Astrocyte (in vitro differentiated cells and primary cell): ENCODE data around the gene CDRT4.

Experiments used
- CTCF ChIP-seq: IDR thresholded peaks from 2 replicates; pipeline ENCODE4 v1.5.1; 2011; ENCODE audit warnings: low read depth, mild to moderate bottlenecking, inconsistent platforms, low read length, moderate library complexity; ENCODE audit not compliant: insufficient read depth
- EZH2 ChIP-seq: IDR thresholded peaks from 2 replicates; pipeline ENCODE4 v1.6.1; 2012; ENCODE audit warnings: mild to moderate bottlenecking, low read length, inconsistent platforms; ENCODE audit not compliant: insufficient read depth

DNA sequence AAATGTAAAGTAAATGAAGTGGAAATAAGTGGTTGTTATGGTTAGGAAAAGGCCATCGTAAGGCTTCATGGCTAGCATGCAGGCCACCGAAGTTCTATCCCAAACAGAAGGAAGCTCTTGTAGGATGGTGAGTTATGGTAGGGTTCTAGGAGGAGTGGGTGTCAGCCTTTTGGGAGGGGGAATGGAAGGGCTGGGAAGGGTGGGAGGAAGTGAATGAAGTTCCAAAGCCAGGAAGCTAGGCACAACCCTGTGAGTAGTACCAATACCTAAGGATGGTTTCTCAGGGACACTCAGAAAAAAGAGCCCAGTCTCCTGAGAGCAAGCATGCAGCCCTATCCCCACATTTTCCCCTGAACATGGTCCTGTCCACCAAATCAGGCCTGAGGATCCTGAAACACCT lies 36.3 kb upstream of the CDRT4 start:
- TF ChIP-seq CTCF (no peak), EZH2 (no peak)
